WTC11 (cell line): Measurements from ENCODE around the gene SPIRE1. TPM values are rescaled to one million over a fixed set of nuclear protein-coding genes. Genes with fewer than 3 reads are reported as not detected.

Experiments
- ATAC-seq: fragments of 200-7000 bp; cut with Tn5 transposase; 2 replicates; pipeline ENCODE4 v1.10.0; 2021; ENCODE audit warnings: mild to moderate bottlenecking, moderate library complexity
- CTCF ChIA-PET: fragments of 300-600 bp; sonication (Branson Sonifier 250); formaldehyde crosslinking; loops from one replicate; lab custom pipeline; 2021; ENCODE audit warnings: antibody characterized with exemption; lab: Charles Lee
- POLR2A ChIA-PET: fragments of 350-600 bp; sonication (Branson Sonifier 250); formaldehyde crosslinking; loops from one replicate; lab custom pipeline; 2021; ENCODE audit warnings: antibody characterized with exemption; lab: Charles Lee
- DNase-seq: peaks from one replicate; pipeline ENCODE4 v3.0.0; 2021; ENCODE audit warnings: low spot score
- H3K27ac Mint-ChIP-seq: 2 replicates; pipeline ENCODE4 v1.8.0; 2021; ENCODE audit warnings: mixed read lengths
- H3K27me3 Mint-ChIP-seq: 2 replicates; pipeline ENCODE4 v1.8.0; 2021; ENCODE audit warnings: low read depth, mild to moderate bottlenecking, moderate library complexity, mixed read lengths
- H3K36me3 Mint-ChIP-seq: 2 replicates; pipeline ENCODE4 v1.8.0; 2021; ENCODE audit warnings: mixed read lengths
- H3K4me1 Mint-ChIP-seq: 2 replicates; pipeline ENCODE4 v1.8.0; 2022; ENCODE audit warnings: mixed read lengths
- H3K4me3 Mint-ChIP-seq: 2 replicates; pipeline ENCODE4 v1.8.0; 2021; ENCODE audit warnings: mild to moderate bottlenecking, moderate library complexity, mixed read lengths
- H3K9me3 Mint-ChIP-seq: 2 replicates; pipeline ENCODE4 v1.8.0; 2021; ENCODE audit warnings: mixed read lengths
- ESRRA ChIP-seq: sonication (generic); formaldehyde crosslinking; IDR thresholded peaks from 2 replicates; pipeline ENCODE4 v1.8.1; 2022; ENCODE audit warnings: mild to moderate bottlenecking, missing genetic modification reagents, borderline replicate concordance
- GABPB1 ChIP-seq: sonication (generic); formaldehyde crosslinking; IDR thresholded peaks from 2 replicates; pipeline ENCODE4 v1.8.1; 2023; ENCODE audit warnings: mild to moderate bottlenecking, missing genetic modification reagents
- JAZF1 ChIP-seq: fragments of 250-450 bp; sonication (Bioruptor Pico); IDR thresholded peaks from 2 replicates; pipeline ENCODE4 v1.9.0; 2021; ENCODE audit warnings: moderate library complexity, mild to moderate bottlenecking, inconsistent platforms
- KAT7 ChIP-seq: sonication (generic); formaldehyde crosslinking; IDR thresholded peaks from 2 replicates; pipeline ENCODE4 v1.8.1; 2023; ENCODE audit warnings: missing genetic modification reagents, mild to moderate bottlenecking, borderline replicate concordance
- RELA ChIP-seq: sonication (generic); formaldehyde crosslinking; IDR thresholded peaks from 2 replicates; pipeline ENCODE4 v1.8.1; 2022; ENCODE audit warnings: missing genetic modification reagents, mild to moderate bottlenecking, borderline replicate concordance
- SMAD3 ChIP-seq: sonication (generic); formaldehyde crosslinking; IDR thresholded peaks from 2 replicates; pipeline ENCODE4 v1.8.0; 2022; ENCODE audit warnings: missing genetic modification reagents, mild to moderate bottlenecking, borderline replicate concordance
- ZNF219 ChIP-seq: sonication (generic); formaldehyde crosslinking; IDR thresholded peaks from 2 replicates; pipeline ENCODE4 v1.8.0; 2023; ENCODE audit warnings: missing genetic modification reagents, mild to moderate bottlenecking, borderline replicate concordance
- ZNF263 ChIP-seq: sonication (generic); formaldehyde crosslinking; IDR thresholded peaks from 2 replicates; pipeline ENCODE4 v1.8.1; 2022; ENCODE audit warnings: low read depth, mild to moderate bottlenecking, moderate library complexity, missing genetic modification reagents
- total RNA-seq: library from RNA; stranded (reverse); gene quantifications from 3 replicates; pipeline ENCODE4 v1.2.3, GENCODE V29; 2021
- TF ChIP-seq, protein P1 (sequence below): sonication (generic); formaldehyde crosslinking; IDR thresholded peaks from 2 replicates; pipeline ENCODE4 v1.8.0; 2023; ENCODE audit warnings: mild to moderate bottlenecking, missing genetic modification reagents
- TF ChIP-seq, protein P2 (sequence below): sonication (generic); formaldehyde crosslinking; conservative IDR thresholded peaks from 2 replicates; pipeline ENCODE4 v1.8.1; 2022; ENCODE audit warnings: mild to moderate bottlenecking, missing genetic modification reagents
- TF ChIP-seq, protein P3 (sequence below): sonication (generic); formaldehyde crosslinking; IDR thresholded peaks from 2 replicates; pipeline ENCODE4 v1.8.0; 2022; ENCODE audit warnings: mild to moderate bottlenecking, missing genetic modification reagents
- TF ChIP-seq, protein P4 (sequence below): sonication (generic); formaldehyde crosslinking; conservative IDR thresholded peaks from 2 replicates; pipeline ENCODE4 v1.8.1; 2023; ENCODE audit warnings: mild to moderate bottlenecking, low read depth, missing genetic modification reagents, moderate library complexity
- TF ChIP-seq, protein P5 (sequence below): fragments of 200-600 bp; IDR thresholded peaks from 2 replicates; pipeline ENCODE4 v1.8.0; 2022; ENCODE audit warnings: antibody characterized with exemption
- TF ChIP-seq, protein P6 (sequence below): sonication (generic); formaldehyde crosslinking; IDR thresholded peaks from 2 replicates; pipeline ENCODE4 v1.8.1; 2022; ENCODE audit warnings: mild to moderate bottlenecking, missing genetic modification reagents, moderate library complexity, borderline replicate concordance
- TF ChIP-seq, protein P7 (sequence below): fragments of 250-450 bp; sonication (Bioruptor Pico); conservative IDR thresholded peaks from 2 replicates; pipeline ENCODE4 v1.9.0; 2021; ENCODE audit warnings: mild to moderate bottlenecking

SPIRE1 gene
- total RNA-seq, 1 experiment from 2014 or later: 19.3 TPM

DNA sequence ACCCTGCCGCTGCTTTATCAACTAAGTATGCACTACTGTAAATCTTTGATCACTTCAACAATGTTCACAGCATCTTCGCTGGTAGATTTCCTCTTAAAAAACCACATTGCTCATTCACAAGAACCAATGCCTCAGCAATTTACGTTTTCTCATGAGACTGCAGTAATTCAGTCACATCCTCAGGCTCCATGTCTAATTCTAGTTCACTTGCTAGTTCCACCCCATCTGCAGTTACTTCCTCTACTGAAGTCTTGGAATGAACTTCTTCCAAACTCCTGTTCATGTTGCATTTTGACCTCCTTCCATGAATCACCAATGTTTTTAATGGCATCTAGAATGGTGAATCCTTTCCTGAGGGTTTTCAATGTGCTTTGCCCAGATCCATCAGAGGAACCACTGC lies 214.4 kb downstream of the SPIRE1 start:
- TF ChIP-seq JAZF1 (CRISPR knock-in tag): no peak
- TF ChIP-seq, all 79 proteins: peak for 0
- POLR2A ChIA-PET: no interaction called here
- CTCF ChIA-PET: no interaction called here
- ATAC-seq: no peak
- no peak overlapping the region for H3K4me3 Mint-ChIP-seq
- no peak for DNase-seq
- H3K4me1 Mint-ChIP-seq: no peaks in the 10 kb centered on the region
- no peak overlapping the region for H3K27ac Mint-ChIP-seq
- no peaks in the 10 kb centered on the region for H3K27me3 Mint-ChIP-seq
- peaks cover 25% of the 10 kb centered on the region for H3K36me3 Mint-ChIP-seq
- peaks cover 18% of the 10 kb centered on the region for H3K9me3 Mint-ChIP-seq

DNA sequence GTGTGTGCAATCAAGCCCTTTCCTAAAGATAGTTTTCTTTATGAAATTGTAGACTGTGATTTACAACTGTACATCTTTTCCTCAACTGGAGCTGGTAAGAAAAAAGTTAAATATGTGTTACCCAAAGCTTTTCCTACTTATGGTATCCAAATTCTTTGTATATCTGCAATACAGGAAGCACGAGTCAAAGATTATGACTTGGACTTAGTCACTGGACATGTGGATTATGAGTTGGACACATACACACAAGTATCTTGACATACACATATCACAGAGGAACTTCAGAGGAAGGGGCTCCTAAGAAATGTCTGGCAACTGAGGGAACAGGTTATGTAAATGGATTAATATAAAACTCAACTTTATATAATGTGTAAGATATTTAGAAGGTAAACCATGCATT lies 215.0 kb downstream of the SPIRE1 start:
- TF ChIP-seq ZNF263 (CRISPR knock-in tag): no peak
- no peak for TF ChIP-seq RELA (CRISPR knock-in tag)
- TF ChIP-seq GABPB1 (CRISPR knock-in tag): no peak
- TF ChIP-seq KAT7 (CRISPR knock-in tag): no peak
- TF ChIP-seq, protein P1, sequence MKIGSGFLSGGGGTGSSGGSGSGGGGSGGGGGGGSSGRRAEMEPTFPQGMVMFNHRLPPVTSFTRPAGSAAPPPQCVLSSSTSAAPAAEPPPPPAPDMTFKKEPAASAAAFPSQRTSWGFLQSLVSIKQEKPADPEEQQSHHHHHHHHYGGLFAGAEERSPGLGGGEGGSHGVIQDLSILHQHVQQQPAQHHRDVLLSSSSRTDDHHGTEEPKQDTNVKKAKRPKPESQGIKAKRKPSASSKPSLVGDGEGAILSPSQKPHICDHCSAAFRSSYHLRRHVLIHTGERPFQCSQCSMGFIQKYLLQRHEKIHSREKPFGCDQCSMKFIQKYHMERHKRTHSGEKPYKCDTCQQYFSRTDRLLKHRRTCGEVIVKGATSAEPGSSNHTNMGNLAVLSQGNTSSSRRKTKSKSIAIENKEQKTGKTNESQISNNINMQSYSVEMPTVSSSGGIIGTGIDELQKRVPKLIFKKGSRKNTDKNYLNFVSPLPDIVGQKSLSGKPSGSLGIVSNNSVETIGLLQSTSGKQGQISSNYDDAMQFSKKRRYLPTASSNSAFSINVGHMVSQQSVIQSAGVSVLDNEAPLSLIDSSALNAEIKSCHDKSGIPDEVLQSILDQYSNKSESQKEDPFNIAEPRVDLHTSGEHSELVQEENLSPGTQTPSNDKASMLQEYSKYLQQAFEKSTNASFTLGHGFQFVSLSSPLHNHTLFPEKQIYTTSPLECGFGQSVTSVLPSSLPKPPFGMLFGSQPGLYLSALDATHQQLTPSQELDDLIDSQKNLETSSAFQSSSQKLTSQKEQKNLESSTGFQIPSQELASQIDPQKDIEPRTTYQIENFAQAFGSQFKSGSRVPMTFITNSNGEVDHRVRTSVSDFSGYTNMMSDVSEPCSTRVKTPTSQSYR (CRISPR knock-in tag): no peak
- TF ChIP-seq, protein P2, sequence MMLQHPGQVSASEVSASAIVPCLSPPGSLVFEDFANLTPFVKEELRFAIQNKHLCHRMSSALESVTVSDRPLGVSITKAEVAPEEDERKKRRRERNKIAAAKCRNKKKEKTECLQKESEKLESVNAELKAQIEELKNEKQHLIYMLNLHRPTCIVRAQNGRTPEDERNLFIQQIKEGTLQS (CRISPR knock-in tag): no peak
- TF ChIP-seq, protein P3, sequence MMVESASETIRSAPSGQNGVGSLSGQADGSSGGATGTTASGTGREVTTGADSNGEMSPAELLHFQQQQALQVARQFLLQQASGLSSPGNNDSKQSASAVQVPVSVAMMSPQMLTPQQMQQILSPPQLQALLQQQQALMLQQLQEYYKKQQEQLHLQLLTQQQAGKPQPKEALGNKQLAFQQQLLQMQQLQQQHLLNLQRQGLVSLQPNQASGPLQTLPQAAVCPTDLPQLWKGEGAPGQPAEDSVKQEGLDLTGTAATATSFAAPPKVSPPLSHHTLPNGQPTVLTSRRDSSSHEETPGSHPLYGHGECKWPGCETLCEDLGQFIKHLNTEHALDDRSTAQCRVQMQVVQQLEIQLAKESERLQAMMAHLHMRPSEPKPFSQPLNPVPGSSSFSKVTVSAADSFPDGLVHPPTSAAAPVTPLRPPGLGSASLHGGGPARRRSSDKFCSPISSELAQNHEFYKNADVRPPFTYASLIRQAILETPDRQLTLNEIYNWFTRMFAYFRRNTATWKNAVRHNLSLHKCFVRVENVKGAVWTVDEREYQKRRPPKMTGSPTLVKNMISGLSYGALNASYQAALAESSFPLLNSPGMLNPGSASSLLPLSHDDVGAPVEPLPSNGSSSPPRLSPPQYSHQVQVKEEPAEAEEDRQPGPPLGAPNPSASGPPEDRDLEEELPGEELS (CRISPR knock-in tag): no peak
- TF ChIP-seq ZNF219 (CRISPR knock-in tag): no peak
- no peak for TF ChIP-seq SMAD3 (CRISPR knock-in tag)
- TF ChIP-seq, protein P4, sequence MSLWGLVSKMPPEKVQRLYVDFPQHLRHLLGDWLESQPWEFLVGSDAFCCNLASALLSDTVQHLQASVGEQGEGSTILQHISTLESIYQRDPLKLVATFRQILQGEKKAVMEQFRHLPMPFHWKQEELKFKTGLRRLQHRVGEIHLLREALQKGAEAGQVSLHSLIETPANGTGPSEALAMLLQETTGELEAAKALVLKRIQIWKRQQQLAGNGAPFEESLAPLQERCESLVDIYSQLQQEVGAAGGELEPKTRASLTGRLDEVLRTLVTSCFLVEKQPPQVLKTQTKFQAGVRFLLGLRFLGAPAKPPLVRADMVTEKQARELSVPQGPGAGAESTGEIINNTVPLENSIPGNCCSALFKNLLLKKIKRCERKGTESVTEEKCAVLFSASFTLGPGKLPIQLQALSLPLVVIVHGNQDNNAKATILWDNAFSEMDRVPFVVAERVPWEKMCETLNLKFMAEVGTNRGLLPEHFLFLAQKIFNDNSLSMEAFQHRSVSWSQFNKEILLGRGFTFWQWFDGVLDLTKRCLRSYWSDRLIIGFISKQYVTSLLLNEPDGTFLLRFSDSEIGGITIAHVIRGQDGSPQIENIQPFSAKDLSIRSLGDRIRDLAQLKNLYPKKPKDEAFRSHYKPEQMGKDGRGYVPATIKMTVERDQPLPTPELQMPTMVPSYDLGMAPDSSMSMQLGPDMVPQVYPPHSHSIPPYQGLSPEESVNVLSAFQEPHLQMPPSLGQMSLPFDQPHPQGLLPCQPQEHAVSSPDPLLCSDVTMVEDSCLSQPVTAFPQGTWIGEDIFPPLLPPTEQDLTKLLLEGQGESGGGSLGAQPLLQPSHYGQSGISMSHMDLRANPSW: no peak
- no peak for TF ChIP-seq ESRRA
- H3K27ac Mint-ChIP-seq: no peak overlapping the region
- DNase-seq (no peak), ATAC-seq (no peak)
- POLR2A ChIA-PET: no interaction called here
- H3K9me3 Mint-ChIP-seq: peaks cover 18% of the 10 kb centered on the region
- no peaks in the 10 kb centered on the region for H3K4me1 Mint-ChIP-seq
- H3K27me3 Mint-ChIP-seq: no peaks in the 10 kb centered on the region
- no peak overlapping the region for H3K4me3 Mint-ChIP-seq
- peaks cover 25% of the 10 kb centered on the region for H3K36me3 Mint-ChIP-seq
- CTCF ChIA-PET: no interaction called here

DNA sequence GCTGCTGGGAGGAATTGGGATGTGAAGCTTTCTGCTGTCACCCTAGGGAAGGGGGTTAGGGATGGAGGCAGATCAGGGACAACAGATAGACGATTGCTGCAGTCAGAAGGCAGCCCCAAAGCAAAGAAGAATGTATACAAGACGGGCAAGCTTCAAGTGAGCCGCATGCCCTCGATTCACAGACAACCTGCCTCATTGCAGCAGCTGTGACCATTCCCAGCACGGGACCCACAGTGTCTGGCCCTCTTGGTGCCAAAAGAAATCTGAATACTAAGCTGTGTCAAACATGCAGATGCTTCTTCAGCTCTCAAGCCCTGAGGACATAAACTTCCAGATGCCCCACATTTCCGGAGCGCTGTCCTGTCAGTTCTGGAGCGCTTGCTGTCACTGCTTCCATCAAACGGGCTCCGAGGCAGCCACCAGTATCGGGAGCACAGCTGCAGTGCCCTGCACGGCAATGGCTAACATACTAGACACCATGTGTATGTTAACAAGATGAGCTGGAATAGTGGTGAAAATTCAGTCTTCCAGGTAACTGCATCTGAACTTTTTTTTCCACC lies 216.4 kb downstream of the SPIRE1 start:
- CTCF ChIA-PET: interaction anchor here (0.6 to 0.9 kb wide), 2 partner anchors 34 to 113 kb away, joined by 3 read pairs; partner anchors contain the start of gene PRELID3A
- H3K27me3 Mint-ChIP-seq: no peaks in the 10 kb centered on the region
- no peaks in the 10 kb centered on the region for H3K4me1 Mint-ChIP-seq
- peaks cover 18% of the 10 kb centered on the region for H3K9me3 Mint-ChIP-seq
- ATAC-seq (no peak), DNase-seq (no peak)
- no peak overlapping the region for H3K4me3 Mint-ChIP-seq
- peaks cover 25% of the 10 kb centered on the region for H3K36me3 Mint-ChIP-seq
- no peak overlapping the region for H3K27ac Mint-ChIP-seq
- POLR2A ChIA-PET: interaction anchor here (0.6 kb wide), 1 partner anchor 493 kb away, joined by 8 read pairs; no protein-coding TSS in a partner anchor
- TF ChIP-seq, protein P5, sequence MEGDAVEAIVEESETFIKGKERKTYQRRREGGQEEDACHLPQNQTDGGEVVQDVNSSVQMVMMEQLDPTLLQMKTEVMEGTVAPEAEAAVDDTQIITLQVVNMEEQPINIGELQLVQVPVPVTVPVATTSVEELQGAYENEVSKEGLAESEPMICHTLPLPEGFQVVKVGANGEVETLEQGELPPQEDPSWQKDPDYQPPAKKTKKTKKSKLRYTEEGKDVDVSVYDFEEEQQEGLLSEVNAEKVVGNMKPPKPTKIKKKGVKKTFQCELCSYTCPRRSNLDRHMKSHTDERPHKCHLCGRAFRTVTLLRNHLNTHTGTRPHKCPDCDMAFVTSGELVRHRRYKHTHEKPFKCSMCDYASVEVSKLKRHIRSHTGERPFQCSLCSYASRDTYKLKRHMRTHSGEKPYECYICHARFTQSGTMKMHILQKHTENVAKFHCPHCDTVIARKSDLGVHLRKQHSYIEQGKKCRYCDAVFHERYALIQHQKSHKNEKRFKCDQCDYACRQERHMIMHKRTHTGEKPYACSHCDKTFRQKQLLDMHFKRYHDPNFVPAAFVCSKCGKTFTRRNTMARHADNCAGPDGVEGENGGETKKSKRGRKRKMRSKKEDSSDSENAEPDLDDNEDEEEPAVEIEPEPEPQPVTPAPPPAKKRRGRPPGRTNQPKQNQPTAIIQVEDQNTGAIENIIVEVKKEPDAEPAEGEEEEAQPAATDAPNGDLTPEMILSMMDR: no peak
- TF ChIP-seq, protein P6, sequence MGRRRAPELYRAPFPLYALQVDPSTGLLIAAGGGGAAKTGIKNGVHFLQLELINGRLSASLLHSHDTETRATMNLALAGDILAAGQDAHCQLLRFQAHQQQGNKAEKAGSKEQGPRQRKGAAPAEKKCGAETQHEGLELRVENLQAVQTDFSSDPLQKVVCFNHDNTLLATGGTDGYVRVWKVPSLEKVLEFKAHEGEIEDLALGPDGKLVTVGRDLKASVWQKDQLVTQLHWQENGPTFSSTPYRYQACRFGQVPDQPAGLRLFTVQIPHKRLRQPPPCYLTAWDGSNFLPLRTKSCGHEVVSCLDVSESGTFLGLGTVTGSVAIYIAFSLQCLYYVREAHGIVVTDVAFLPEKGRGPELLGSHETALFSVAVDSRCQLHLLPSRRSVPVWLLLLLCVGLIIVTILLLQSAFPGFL (CRISPR knock-in tag): no peak
- TF ChIP-seq, protein P7, sequence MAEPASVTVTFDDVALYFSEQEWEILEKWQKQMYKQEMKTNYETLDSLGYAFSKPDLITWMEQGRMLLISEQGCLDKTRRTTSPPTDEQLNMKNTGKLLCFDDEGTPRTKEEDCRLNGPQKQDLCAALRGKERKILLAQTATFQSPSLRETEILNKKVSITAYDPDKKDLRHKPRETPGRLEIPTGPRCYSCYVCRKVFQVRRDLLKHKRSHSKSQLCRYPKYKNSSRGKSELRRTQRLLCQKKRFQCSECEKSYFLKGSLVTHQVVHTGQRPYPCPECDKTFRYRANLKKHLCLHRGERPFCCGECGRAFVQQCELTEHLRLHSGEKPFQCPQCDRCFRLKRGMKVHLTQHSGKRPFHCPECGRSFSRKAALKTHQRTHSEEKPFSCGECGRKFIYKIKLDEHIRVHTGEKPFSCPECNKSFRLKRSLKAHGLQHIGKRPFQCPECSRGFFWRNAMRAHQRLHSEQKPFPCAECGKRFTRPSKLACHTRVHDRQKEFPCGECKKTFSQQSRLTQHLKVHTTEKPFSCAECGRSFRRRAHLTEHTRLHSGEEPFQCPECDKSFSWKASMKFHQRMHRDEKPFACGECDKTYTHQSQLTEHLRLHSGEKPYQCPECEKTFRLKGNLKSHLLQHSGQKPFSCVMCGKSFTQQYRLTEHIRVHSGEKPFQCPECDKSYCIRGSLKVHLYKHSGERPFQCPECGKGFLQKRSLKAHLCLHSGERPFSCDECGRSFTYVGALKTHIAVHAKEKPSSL (CRISPR knock-in tag): no peak
- TF ChIP-seq RELA (CRISPR knock-in tag): no peak
